ENCODE data around the gene PCYOX1L. TPM values are rescaled to one million over a fixed set of nuclear protein-coding genes. Genes with fewer than 3 reads are reported as not detected.
A peak's percentile ranks its signal among the peaks of the same experiment; 100 is the strongest.

Gene PCYOX1L
- total RNA-seq, 2 experiments from 2014 or later: 19.9 to 21.0 TPM

- H3K4me3 Mint-ChIP-seq: no peak overlapping the region
- CTCF ChIA-PET: interaction anchor here (0.6 to 9.3 kb wide), 46 partner anchors 10 to 479 kb away, joined by 3 to 125 read pairs (median 4); partner anchors contain the start of genes GRPEL2, IL17B and PCYOX1L
Measured at GRCh38 chr5:149371296-149371962, 13.6 kb downstream of the PCYOX1L start.

GRCh38 chr5:149372076-149372795 lies 14.4 kb downstream of the PCYOX1L start:
- peaks cover 6% of the 10 kb centered on the region for H3K36me3 Mint-ChIP-seq (ENCODE audit: low read depth)
- H3K4me1 Mint-ChIP-seq (ENCODE audit: low read depth): peaks cover 8% of the 10 kb centered on the region
- no peaks in the 10 kb centered on the region for H3K27me3 Mint-ChIP-seq (ENCODE audit: low read depth)
- CTCF ChIA-PET: interaction anchor here (0.6 to 9.3 kb wide), 47 partner anchors 9 to 478 kb away, joined by 3 to 125 read pairs (median 4); partner anchors contain the start of genes GRPEL2, IL17B and PCYOX1L
- no peak overlapping the region for H3K4me3 Mint-ChIP-seq
- no peaks in the 10 kb centered on the region for H3K9me3 Mint-ChIP-seq
- DNase-seq: no peak
- intact Hi-C loops (cut with micrococcal nuclease): no loop called here
- H3K27ac Mint-ChIP-seq: no peak overlapping the region

More at GRCh38 chr5:149371296-149371962, 13.6 kb downstream of the PCYOX1L start:
- DNase-seq: peak; percentile 82
- Mint-ChIP-seq H3K27me3 (ENCODE audit: low read depth) (no peaks in the 10 kb centered on the region), H3K36me3 (ENCODE audit: low read depth) (peaks cover 6% of the 10 kb centered on the region), H3K4me1 (ENCODE audit: low read depth) (peaks cover 10% of the 10 kb centered on the region), H3K27ac (peak overlapping the region; percentile 57), H3K9me3 (no peaks in the 10 kb centered on the region)
- intact Hi-C loops (cut with micrococcal nuclease): loop anchor here (1.0 kb wide), 4 partner anchors 14 to 230 kb away; partner anchors contain the start of gene ABLIM3

GRCh38 chr5:149372932-149373331 lies 15.1 kb downstream of the PCYOX1L start:
- H3K36me3 Mint-ChIP-seq (ENCODE audit: low read depth): peaks cover 6% of the 10 kb centered on the region
- no peak overlapping the region for H3K27ac Mint-ChIP-seq
- no peaks in the 10 kb centered on the region for H3K27me3 Mint-ChIP-seq (ENCODE audit: low read depth)
- DNase-seq: no peak
- peaks cover 7% of the 10 kb centered on the region for H3K4me1 Mint-ChIP-seq (ENCODE audit: low read depth)
- H3K4me3 Mint-ChIP-seq: no peak overlapping the region
- no peaks in the 10 kb centered on the region for H3K9me3 Mint-ChIP-seq
- intact Hi-C loops (cut with micrococcal nuclease): no loop called here
- CTCF ChIA-PET: interaction anchor here (0.6 to 9.3 kb wide), 16 partner anchors 8 to 250 kb away, joined by 3 to 125 read pairs (median 5); partner anchors contain the start of genes GRPEL2 and IL17B

GRCh38 chr5:149374303-149374702 lies 16.5 kb downstream of the PCYOX1L start:
- H3K27me3 Mint-ChIP-seq (ENCODE audit: low read depth): no peaks in the 10 kb centered on the region
- H3K9me3 Mint-ChIP-seq: no peaks in the 10 kb centered on the region
- no peak for DNase-seq
- peaks cover 5% of the 10 kb centered on the region for H3K4me1 Mint-ChIP-seq (ENCODE audit: low read depth)
- no peak overlapping the region for H3K4me3 Mint-ChIP-seq
- CTCF ChIA-PET: interaction anchor here (1.0 to 9.3 kb wide), 5 partner anchors 7 to 60 kb away, joined by 3 to 125 read pairs (median 25); partner anchors contain the start of gene IL17B
- intact Hi-C loops (cut with micrococcal nuclease): no loop called here
- no peaks in the 10 kb centered on the region for H3K36me3 Mint-ChIP-seq (ENCODE audit: low read depth)
- H3K27ac Mint-ChIP-seq: no peak overlapping the region

GRCh38 chr5:149374801-149375200 lies 17.0 kb downstream of the PCYOX1L start:
- Mint-ChIP-seq H3K4me1 (ENCODE audit: low read depth) (peaks cover 1% of the 10 kb centered on the region), H3K9me3 (no peaks in the 10 kb centered on the region)

GRCh38 chr5:149375434-149375833 lies 17.6 kb downstream of the PCYOX1L start:
- no peak overlapping the region for H3K4me3 Mint-ChIP-seq
- H3K9me3 Mint-ChIP-seq: no peaks in the 10 kb centered on the region
- peaks cover 1% of the 10 kb centered on the region for H3K4me1 Mint-ChIP-seq (ENCODE audit: low read depth)
- intact Hi-C loops (cut with micrococcal nuclease): no loop called here
- CTCF ChIA-PET: interaction anchor here (0.6 to 2.9 kb wide), 8 partner anchors 8 to 189 kb away, joined by 3 to 14 read pairs (median 4); partner anchors contain the start of gene CSNK1A1
- DNase-seq: no peak
- no peaks in the 10 kb centered on the region for H3K36me3 Mint-ChIP-seq (ENCODE audit: low read depth)
- H3K27ac Mint-ChIP-seq: no peak overlapping the region
- no peaks in the 10 kb centered on the region for H3K27me3 Mint-ChIP-seq (ENCODE audit: low read depth)

More at GRCh38 chr5:149374801-149375200, 17.0 kb downstream of the PCYOX1L start:
- CTCF ChIA-PET: interaction anchor here (0.6 to 9.3 kb wide), 8 partner anchors 6 to 190 kb away, joined by 3 to 80 read pairs (median 4); partner anchors contain the start of genes CSNK1A1 and IL17B
- no peaks in the 10 kb centered on the region for H3K27me3 Mint-ChIP-seq (ENCODE audit: low read depth)
- no peak for DNase-seq
- no peaks in the 10 kb centered on the region for H3K36me3 Mint-ChIP-seq (ENCODE audit: low read depth)
- H3K27ac Mint-ChIP-seq: no peak overlapping the region
- intact Hi-C loops (cut with micrococcal nuclease): no loop called here
- no peak overlapping the region for H3K4me3 Mint-ChIP-seq

- Mint-ChIP-seq H3K9me3 (no peaks in the 10 kb centered on the region), H3K4me1 (ENCODE audit: low read depth) (peaks cover 1% of the 10 kb centered on the region), H3K27ac (no peak overlapping the region), H3K4me3 (no peak overlapping the region), H3K36me3 (ENCODE audit: low read depth) (no peaks in the 10 kb centered on the region), H3K27me3 (ENCODE audit: low read depth) (no peaks in the 10 kb centered on the region)
- CTCF ChIA-PET: interaction anchor here (1.0 to 2.9 kb wide), 5 partner anchors 9 to 189 kb away, joined by 3 to 14 read pairs (median 5); no protein-coding TSS in a partner anchor
- no peak for DNase-seq
- intact Hi-C loops (cut with micrococcal nuclease): no loop called here
Measured at GRCh38 chr5:149376104-149376503, 18.3 kb downstream of the PCYOX1L start.

GRCh38 chr5:149376711-149377447 lies 19.0 kb downstream of the PCYOX1L start:
- H3K27me3 Mint-ChIP-seq (ENCODE audit: low read depth): no peaks in the 10 kb centered on the region
- H3K27ac Mint-ChIP-seq: no peak overlapping the region
- H3K4me3 Mint-ChIP-seq: no peak overlapping the region
- intact Hi-C loops (cut with micrococcal nuclease): no loop called here
- no peaks in the 10 kb centered on the region for H3K9me3 Mint-ChIP-seq
- no peak for DNase-seq
- no peaks in the 10 kb centered on the region for H3K4me1 Mint-ChIP-seq (ENCODE audit: low read depth)
- CTCF ChIA-PET: interaction anchor here (0.5 to 2.9 kb wide), 5 partner anchors 9 to 238 kb away, joined by 3 to 14 read pairs (median 5); no protein-coding TSS in a partner anchor
- H3K36me3 Mint-ChIP-seq (ENCODE audit: low read depth): no peaks in the 10 kb centered on the region

- H3K4me1 Mint-ChIP-seq (ENCODE audit: low read depth): no peaks in the 10 kb centered on the region
- H3K4me3 Mint-ChIP-seq: no peak overlapping the region
- intact Hi-C loops (cut with micrococcal nuclease): no loop called here
- H3K27ac Mint-ChIP-seq: no peak overlapping the region
- CTCF ChIA-PET: interaction anchor here (0.5 to 7.5 kb wide), 3 partner anchors 8 to 55 kb away, joined by 4 to 80 read pairs (median 79); no protein-coding TSS in a partner anchor
- H3K9me3 Mint-ChIP-seq: no peaks in the 10 kb centered on the region
- no peak for DNase-seq
- no peaks in the 10 kb centered on the region for H3K27me3 Mint-ChIP-seq (ENCODE audit: low read depth)
- no peaks in the 10 kb centered on the region for H3K36me3 Mint-ChIP-seq (ENCODE audit: low read depth)
Measured at GRCh38 chr5:149378241-149378820, 20.5 kb downstream of the PCYOX1L start.

- DNase-seq: no peak
- intact Hi-C loops (cut with micrococcal nuclease): no loop called here
- Mint-ChIP-seq H3K9me3 (no peaks in the 10 kb centered on the region), H3K4me1 (ENCODE audit: low read depth) (no peaks in the 10 kb centered on the region), H3K36me3 (ENCODE audit: low read depth) (no peaks in the 10 kb centered on the region), H3K4me3 (no peak within 1 kb of the TSS), H3K27me3 (ENCODE audit: low read depth) (no peaks in the 10 kb centered on the region), H3K27ac (no peak within 1 kb of the TSS)
- CTCF ChIA-PET: interaction anchor here (0.6 to 7.5 kb wide), 7 partner anchors 9 to 185 kb away, joined by 3 to 80 read pairs (median 5); no protein-coding TSS in a partner anchor
Measured at GRCh38 chr5:149379177-149379761, 21.4 kb downstream of the PCYOX1L start, which contains the start of gene IL17B. IL17B (minus strand) TSS chr5:149379292; CDS start chr5:149379225, 67 bp downstream.

- H3K9me3 Mint-ChIP-seq: no peaks in the 10 kb centered on the region
- H3K4me3 Mint-ChIP-seq: no peak overlapping the region
- H3K27me3 Mint-ChIP-seq (ENCODE audit: low read depth): no peaks in the 10 kb centered on the region
- intact Hi-C loops (cut with micrococcal nuclease): no loop called here
- DNase-seq: no peak
- H3K27ac Mint-ChIP-seq: no peak overlapping the region
- CTCF ChIA-PET: interaction anchor here (0.6 to 7.5 kb wide), 10 partner anchors 9 to 185 kb away, joined by 3 to 80 read pairs (median 4); no protein-coding TSS in a partner anchor
- no peaks in the 10 kb centered on the region for H3K4me1 Mint-ChIP-seq (ENCODE audit: low read depth)
- H3K36me3 Mint-ChIP-seq (ENCODE audit: low read depth): no peaks in the 10 kb centered on the region
Measured at GRCh38 chr5:149379818-149380374, 22.1 kb downstream of the PCYOX1L start.
